ENCODE data around the gene CDH4. TPM values are rescaled to one million over a fixed set of nuclear protein-coding genes. Genes with fewer than 3 reads are reported as not detected.

Gene CDH4
- total and polyA plus RNA-seq, 2 donors (not counting 3 experiments of a cell fraction or from before 2014, with no cell fraction given) = 0.17 to 0.51 TPM

DNA sequence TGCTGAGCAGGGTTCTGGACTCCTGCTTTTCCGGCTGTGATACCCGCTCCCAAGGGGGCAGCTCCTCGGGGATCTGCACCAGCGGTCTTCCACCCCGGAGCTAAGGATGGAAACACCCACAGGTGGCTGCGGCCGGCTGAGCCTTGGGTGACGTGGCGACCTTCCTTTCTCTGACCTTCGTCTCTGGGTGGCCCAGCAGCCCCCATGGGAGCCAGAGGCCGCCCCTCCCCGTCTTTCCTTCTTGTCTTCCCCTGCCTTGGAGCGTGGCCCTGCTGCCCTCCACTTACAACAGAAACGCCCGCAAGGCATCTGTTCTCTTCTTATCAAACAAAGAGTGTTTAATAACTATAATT lies 407.9 kb downstream of the CDH4 start:
- TF ChIP-seq POLR2AphosphoS5 (IDR thresholded peaks at IDR 0.05; ENCODE audit: insufficient read depth, low read depth, low read length) (no peak), EZH2 (IDR thresholded peaks at IDR 0.05; ENCODE audit: borderline replicate concordance, low read depth, low read length, severe bottlenecking) (no peak), GATA2 (IDR thresholded peaks at IDR 0.05; ENCODE audit: insufficient read depth, insufficient read length, low read depth, low read length) (no peak), POLR2A (IDR thresholded peaks at IDR 0.05; ENCODE audit: low read depth, low read length) (no peak), JUN (IDR thresholded peaks at IDR 0.05; ENCODE audit: borderline replicate concordance, insufficient read depth, insufficient read length, low read depth) (no peak), MYC (IDR thresholded peaks at IDR 0.05; ENCODE audit: low read depth, low read length) (no peak), FOS (IDR thresholded peaks at IDR 0.05; ENCODE audit: borderline replicate concordance, insufficient read depth, low read length) (no peak)
- TF ChIP-seq, protein P1, sequence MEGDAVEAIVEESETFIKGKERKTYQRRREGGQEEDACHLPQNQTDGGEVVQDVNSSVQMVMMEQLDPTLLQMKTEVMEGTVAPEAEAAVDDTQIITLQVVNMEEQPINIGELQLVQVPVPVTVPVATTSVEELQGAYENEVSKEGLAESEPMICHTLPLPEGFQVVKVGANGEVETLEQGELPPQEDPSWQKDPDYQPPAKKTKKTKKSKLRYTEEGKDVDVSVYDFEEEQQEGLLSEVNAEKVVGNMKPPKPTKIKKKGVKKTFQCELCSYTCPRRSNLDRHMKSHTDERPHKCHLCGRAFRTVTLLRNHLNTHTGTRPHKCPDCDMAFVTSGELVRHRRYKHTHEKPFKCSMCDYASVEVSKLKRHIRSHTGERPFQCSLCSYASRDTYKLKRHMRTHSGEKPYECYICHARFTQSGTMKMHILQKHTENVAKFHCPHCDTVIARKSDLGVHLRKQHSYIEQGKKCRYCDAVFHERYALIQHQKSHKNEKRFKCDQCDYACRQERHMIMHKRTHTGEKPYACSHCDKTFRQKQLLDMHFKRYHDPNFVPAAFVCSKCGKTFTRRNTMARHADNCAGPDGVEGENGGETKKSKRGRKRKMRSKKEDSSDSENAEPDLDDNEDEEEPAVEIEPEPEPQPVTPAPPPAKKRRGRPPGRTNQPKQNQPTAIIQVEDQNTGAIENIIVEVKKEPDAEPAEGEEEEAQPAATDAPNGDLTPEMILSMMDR (IDR thresholded peaks at IDR 0.05; ENCODE audit: extremely low read depth in 1 of 2, insufficient read depth in 1 of 2, low read depth in 1 of 2, low read length in 2 of 2) = no peak
- TF ChIP-seq, protein P2, sequence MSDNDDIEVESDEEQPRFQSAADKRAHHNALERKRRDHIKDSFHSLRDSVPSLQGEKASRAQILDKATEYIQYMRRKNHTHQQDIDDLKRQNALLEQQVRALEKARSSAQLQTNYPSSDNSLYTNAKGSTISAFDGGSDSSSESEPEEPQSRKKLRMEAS (IDR thresholded peaks at IDR 0.05; ENCODE audit: insufficient read depth, insufficient read length) = no peak
- Histone ChIP-seq H3K4me1 (ENCODE audit: control insufficient read depth, extremely low read depth, insufficient read depth, low read length) (no peaks in the 10 kb centered on the region), H3K27me3 (ENCODE audit: control insufficient read depth in 2 of 2, insufficient read depth in 2 of 2, low read length in 2 of 2) (no peaks in the 10 kb centered on the region), H3K4me2 (ENCODE audit: insufficient read depth, low read length) (no peak overlapping the region), H3K36me3 (ENCODE audit: control insufficient read depth in 2 of 2, extremely low read depth in 1 of 2, insufficient read depth in 2 of 2, low read length in 2 of 2) (no peaks in the 10 kb centered on the region), H3K27ac (ENCODE audit: insufficient read depth, low read depth, low read length) (no peak overlapping the region), H3K9ac (replicated peaks; ENCODE audit: extremely low read depth, insufficient read depth, low read length) (no peak overlapping the region), H2AFZ (ENCODE audit: low read depth, low read length) (no peak overlapping the region), H3K79me2 (ENCODE audit: control insufficient read depth, insufficient read depth, low read length) (no peaks in the 10 kb centered on the region), H3K9me3 (replicated peaks; ENCODE audit: control insufficient read depth, insufficient read depth, low read length) (peaks cover 5% of the 10 kb centered on the region), H3K4me3 (replicated peaks in 1 of 3; ENCODE audit: insufficient read depth in 1 of 3, low read depth in 1 of 3, low read length in 3 of 3) (no peak overlapping the region), H3K9me1 (replicated peaks; ENCODE audit: control insufficient read depth, extremely low read depth, insufficient read depth, low read length) (no peaks in the 10 kb centered on the region), H4K20me1 (replicated peaks; ENCODE audit: control insufficient read depth, extremely low read depth, insufficient read depth, low read length) (no peaks in the 10 kb centered on the region)
- POLR2A ChIA-PET = no interaction called here
- CTCF ChIA-PET = no interaction called here
- dilution Hi-C loops (cut with MboI; ENCODE audit: extremely low pct_ligation_motif_present, low sequenced_read_pairs) (no loop called here), intact Hi-C loops (cut with micrococcal nuclease) (no loop called here)
- BruUV-seq (replicated peaks) = no TSS peak
- FAIRE-seq = no peak
- no peak for DNase-seq (ENCODE audit: low read depth, low spot score)

Data from endothelial cell of umbilical vein (primary cell).